ENCODE data around the gene CHSY1.
A peak's percentile ranks its signal among the peaks of the same experiment; 100 is the strongest.
"Not testable (repeated sequence)": the region's sequence is repeated elsewhere in the genome, so short reads cannot be mapped to it uniquely, and the experiment has no call there.

The CHSY1 gene

GRCh38 chr15:101251830-101252820 lies at the start of gene CHSY1:
Gene CHSY1, minus strand, starts transcription at chr15:101252048. Its CDS starts 592 bp downstream, at chr15:101251456.
- DNase-seq = peak; percentile 70 to 82

GRCh38 chr15:101296418-101297405 lies 44.9 kb upstream of the CHSY1 start:
- no peak for DNase-seq

- no peak for DNase-seq
Observed at GRCh38 chr15:101295607-101296161, 43.8 kb upstream of the CHSY1 start.

GRCh38 chr15:101294731-101295606 lies 43.1 kb upstream of the CHSY1 start, which contains the start of gene SNRPA1:
Gene SNRPA1, minus strand, starts transcription at chr15:101295248. Its CDS starts 70 bp downstream, at chr15:101295178.
- DNase-seq = peak; percentile 91 to 96

GRCh38 chr15:101293122-101293521 lies 41.3 kb upstream of the CHSY1 start:
- DNase-seq = no peak

- DNase-seq = peak; percentile 39 to 64
Observed at GRCh38 chr15:101288905-101289513, 37.2 kb upstream of the CHSY1 start.

- DNase-seq = not testable (repeated sequence)
Observed at GRCh38 chr15:101287342-101287741, 35.5 kb upstream of the CHSY1 start.

GRCh38 chr15:101286471-101287114 lies 34.7 kb upstream of the CHSY1 start:
- DNase-seq = no peak

GRCh38 chr15:101283931-101284330 lies 32.1 kb upstream of the CHSY1 start:
- no peak for DNase-seq

GRCh38 chr15:101280007-101280406 lies 28.2 kb upstream of the CHSY1 start:
- DNase-seq = no peak

GRCh38 chr15:101277943-101278564 lies 26.2 kb upstream of the CHSY1 start:
- no peak for DNase-seq

- DNase-seq = peak; percentile 86 to 89
Observed at GRCh38 chr15:101277038-101277822, 25.4 kb upstream of the CHSY1 start, which contains the start of gene SELENOS. Gene SELENOS, minus strand, starts transcription at chr15:101277485. Its CDS starts 68 bp downstream, at chr15:101277417.

GRCh38 chr15:101276501-101277037 lies 24.7 kb upstream of the CHSY1 start:
- DNase-seq = no peak

- no peak for DNase-seq
Observed at GRCh38 chr15:101275018-101275417, 23.2 kb upstream of the CHSY1 start.

GRCh38 chr15:101273534-101273933 lies 21.7 kb upstream of the CHSY1 start:
- DNase-seq = no peak

GRCh38 chr15:101272584-101272983 lies 20.7 kb upstream of the CHSY1 start:
- no peak for DNase-seq

GRCh38 chr15:101269479-101270223 lies 17.8 kb upstream of the CHSY1 start:
- no peak for DNase-seq

All from NCI-H2081 (cell line).